GM19351 (cell line): ENCODE measurements around the gene CRYZL1.

ENCODE experiments used
- ATAC-seq: cut with Tn5 transposase; IDR thresholded peaks from one replicate; pipeline ENCODE4 v1.9.1; 2021; ENCODE audit warnings: mild to moderate bottlenecking, moderate library complexity; ENCODE audit not compliant: unreplicated experiment

CRYZL1 gene

GRCh38 chr21:33567914-33568313, 73.6 kb downstream of the CRYZL1 start:
- no peak for ATAC-seq

- no peak for ATAC-seq
Measured at GRCh38 chr21:33566514-33566913, 75.0 kb downstream of the CRYZL1 start.

GRCh38 chr21:33562389-33562788, 79.2 kb downstream of the CRYZL1 start:
- no peak for ATAC-seq

GRCh38 chr21:33561373-33561772, 80.2 kb downstream of the CRYZL1 start:
- ATAC-seq: no peak

GRCh38 chr21:33560965-33561364, 80.6 kb downstream of the CRYZL1 start:
- ATAC-seq: no peak

- ATAC-seq: no peak
Measured at GRCh38 chr21:33559813-33560212, 81.7 kb downstream of the CRYZL1 start.

GRCh38 chr21:33558777-33559421, 82.6 kb downstream of the CRYZL1 start:
- no peak for ATAC-seq

- no peak for ATAC-seq
Measured at GRCh38 chr21:33557447-33557846, 84.1 kb downstream of the CRYZL1 start.

GRCh38 chr21:33554982-33555344, 86.6 kb downstream of the CRYZL1 start:
- ATAC-seq: no peak

GRCh38 chr21:33554236-33554981, 87.1 kb downstream of the CRYZL1 start:
- ATAC-seq: no peak

- ATAC-seq: no peak
Measured at GRCh38 chr21:33552999-33553598, 88.4 kb downstream of the CRYZL1 start.

- ATAC-seq: no peak
Measured at GRCh38 chr21:33552093-33552998, 89.2 kb downstream of the CRYZL1 start.

GRCh38 chr21:33551664-33552063, 89.9 kb downstream of the CRYZL1 start:
- ATAC-seq: no peak

- no peak for ATAC-seq
Measured at GRCh38 chr21:33550772-33551660, 90.5 kb downstream of the CRYZL1 start.

- ATAC-seq: no peak
Measured at GRCh38 chr21:33549848-33550771, 91.4 kb downstream of the CRYZL1 start.

- ATAC-seq: no peak
Measured at GRCh38 chr21:33546086-33546485, 95.5 kb downstream of the CRYZL1 start.

- ATAC-seq: no peak
Measured at GRCh38 chr21:33544451-33545195, 96.9 kb downstream of the CRYZL1 start.

GRCh38 chr21:33543505-33544129, 97.9 kb downstream of the CRYZL1 start:
- ATAC-seq: no peak
